WTC11 (cell line): ENCODE measurements around the gene ZNF423. TPM values are rescaled to one million over a fixed set of nuclear protein-coding genes. Genes with fewer than 3 reads are reported as not detected.

Experiments used
- ATAC-seq: fragments of 200-7000 bp; cut with Tn5 transposase; 2 replicates; pipeline ENCODE4 v1.10.0; 2021; ENCODE audit warnings: mild to moderate bottlenecking, moderate library complexity
- CTCF ChIA-PET: fragments of 300-600 bp; sonication (Branson Sonifier 250); formaldehyde crosslinking; loops from one replicate; lab custom pipeline; 2021; ENCODE audit warnings: antibody characterized with exemption; lab: Charles Lee
- POLR2A ChIA-PET: fragments of 350-600 bp; sonication (Branson Sonifier 250); formaldehyde crosslinking; loops from one replicate; lab custom pipeline; 2021; ENCODE audit warnings: antibody characterized with exemption; lab: Charles Lee
- DNase-seq: peaks from one replicate; pipeline ENCODE4 v3.0.0; 2021; ENCODE audit warnings: low spot score
- H3K27ac Mint-ChIP-seq: 2 replicates; pipeline ENCODE4 v1.8.0; 2021; ENCODE audit warnings: mixed read lengths
- H3K27me3 Mint-ChIP-seq: 2 replicates; pipeline ENCODE4 v1.8.0; 2021; ENCODE audit warnings: low read depth, mild to moderate bottlenecking, moderate library complexity, mixed read lengths
- H3K36me3 Mint-ChIP-seq: 2 replicates; pipeline ENCODE4 v1.8.0; 2021; ENCODE audit warnings: mixed read lengths
- H3K4me1 Mint-ChIP-seq: 2 replicates; pipeline ENCODE4 v1.8.0; 2022; ENCODE audit warnings: mixed read lengths
- H3K4me3 Mint-ChIP-seq: 2 replicates; pipeline ENCODE4 v1.8.0; 2021; ENCODE audit warnings: mild to moderate bottlenecking, moderate library complexity, mixed read lengths
- H3K9me3 Mint-ChIP-seq: 2 replicates; pipeline ENCODE4 v1.8.0; 2021; ENCODE audit warnings: mixed read lengths
- AFF4 ChIP-seq: sonication (generic); formaldehyde crosslinking; IDR thresholded peaks from 2 replicates; pipeline ENCODE4 v1.8.1; 2023; ENCODE audit warnings: mild to moderate bottlenecking, missing genetic modification reagents, borderline replicate concordance
- AR ChIP-seq: fragments of 250-450 bp; sonication (Bioruptor Pico); IDR thresholded peaks from 2 replicates; pipeline ENCODE4 v1.9.0; 2021; ENCODE audit warnings: mild to moderate bottlenecking
- ATF6 ChIP-seq: sonication (generic); formaldehyde crosslinking; IDR thresholded peaks from 2 replicates; pipeline ENCODE4 v1.8.1; 2023; ENCODE audit warnings: mild to moderate bottlenecking, missing genetic modification reagents
- ESRRA ChIP-seq: sonication (generic); formaldehyde crosslinking; IDR thresholded peaks from 2 replicates; pipeline ENCODE4 v1.8.1; 2022; ENCODE audit warnings: mild to moderate bottlenecking, missing genetic modification reagents, borderline replicate concordance
- ETV6 ChIP-seq: sonication (generic); formaldehyde crosslinking; IDR thresholded peaks from 2 replicates; pipeline ENCODE4 v1.8.1; 2022; ENCODE audit warnings: mild to moderate bottlenecking, missing genetic modification reagents
- JUN ChIP-seq: sonication (generic); formaldehyde crosslinking; IDR thresholded peaks from 2 replicates; pipeline ENCODE4 v1.8.0; 2023; ENCODE audit warnings: mild to moderate bottlenecking, missing genetic modification reagents
- KAT7 ChIP-seq: sonication (generic); formaldehyde crosslinking; IDR thresholded peaks from 2 replicates; pipeline ENCODE4 v1.8.1; 2023; ENCODE audit warnings: missing genetic modification reagents, mild to moderate bottlenecking, borderline replicate concordance
- NFE2L1 ChIP-seq: sonication (generic); formaldehyde crosslinking; IDR thresholded peaks from 2 replicates; pipeline ENCODE4 v1.8.1; 2023; ENCODE audit warnings: missing genetic modification reagents
- NFYB ChIP-seq: sonication (generic); formaldehyde crosslinking; conservative IDR thresholded peaks from 2 replicates; pipeline ENCODE4 v1.8.0; 2022; ENCODE audit warnings: low read depth, missing genetic modification reagents
- NR1H2 ChIP-seq: sonication (generic); formaldehyde crosslinking; IDR thresholded peaks from 2 replicates; pipeline ENCODE4 v1.9.0; 2021; ENCODE audit warnings: mild to moderate bottlenecking, moderate library complexity, missing genetic modification reagents
- PRRX2 ChIP-seq: fragments of 250-450 bp; sonication (Bioruptor Pico); IDR thresholded peaks from 2 replicates; pipeline ENCODE4 v1.8.0; 2021; ENCODE audit warnings: mild to moderate bottlenecking
- RELA ChIP-seq: sonication (generic); formaldehyde crosslinking; IDR thresholded peaks from 2 replicates; pipeline ENCODE4 v1.8.1; 2022; ENCODE audit warnings: missing genetic modification reagents, mild to moderate bottlenecking, borderline replicate concordance
- SOX15 ChIP-seq: fragments of 250-450 bp; sonication (Bioruptor Pico); IDR thresholded peaks from 2 replicates; pipeline ENCODE4 v1.9.0; 2021; ENCODE audit warnings: mild to moderate bottlenecking
- TEAD4 ChIP-seq: sonication (generic); formaldehyde crosslinking; IDR thresholded peaks from 2 replicates; pipeline ENCODE4 v1.8.0; 2022; ENCODE audit warnings: mild to moderate bottlenecking, missing genetic modification reagents
- USF1 ChIP-seq: sonication (generic); formaldehyde crosslinking; IDR thresholded peaks from 2 replicates; pipeline ENCODE4 v1.8.0; 2022; ENCODE audit warnings: mild to moderate bottlenecking, missing genetic modification reagents
- ZNF121 ChIP-seq: sonication (generic); formaldehyde crosslinking; IDR thresholded peaks from 2 replicates; pipeline ENCODE4 v1.8.0; 2023; ENCODE audit warnings: missing genetic modification reagents
- ZNF416 ChIP-seq: fragments of 250-450 bp; sonication (Bioruptor Pico); IDR thresholded peaks from 2 replicates; pipeline ENCODE4 v1.9.0; 2021; ENCODE audit warnings: mild to moderate bottlenecking, inconsistent platforms
- ZNF425 ChIP-seq: fragments of 250-450 bp; sonication (Bioruptor Pico); conservative IDR thresholded peaks from 2 replicates; pipeline ENCODE4 v1.9.0; 2021; ENCODE audit warnings: mild to moderate bottlenecking
- ZNF671 ChIP-seq: fragments of 250-450 bp; sonication (Bioruptor Pico); IDR thresholded peaks from 2 replicates; pipeline ENCODE4 v1.8.0; 2021; ENCODE audit warnings: mild to moderate bottlenecking
- total RNA-seq: library from RNA; stranded (reverse); gene quantifications from 3 replicates; pipeline ENCODE4 v1.2.3, GENCODE V29; 2021

The ZNF423 gene
- total RNA-seq, 1 experiment from 2014 or later = 38.8 TPM

- TF ChIP-seq AR (CRISPR knock-in tag) (no peak), JUN (CRISPR knock-in tag) (no peak), ZNF416 (CRISPR knock-in tag) (no peak), ZNF425 (CRISPR knock-in tag) (no peak), PRRX2 (CRISPR knock-in tag) (no peak), AFF4 (CRISPR knock-in tag) (no peak), ESRRA (CRISPR knock-in tag) (no peak), ZNF121 (CRISPR knock-in tag) (no peak), KAT7 (CRISPR knock-in tag) (no peak), USF1 (CRISPR knock-in tag) (no peak), ZNF671 (CRISPR knock-in tag) (no peak), ATF6 (no peak)
These were observed 257.3 kb downstream of the ZNF423 start (continued) for GRCh38 chr16:49598383-49599170.

- H3K4me1 Mint-ChIP-seq = peaks cover 57% of the 10 kb centered on the region
- no peak for ATAC-seq
- TF ChIP-seq ZNF425 (CRISPR knock-in tag) (no peak), NR1H2 (CRISPR knock-in tag) (no peak), RELA (no peak), ETV6 (no peak), TEAD4 (CRISPR knock-in tag) (no peak), SOX15 (CRISPR knock-in tag) (no peak), NFYB (CRISPR knock-in tag) (no peak), NFE2L1 (CRISPR knock-in tag) (no peak)
These were observed 258.1 kb downstream of the ZNF423 start for GRCh38 chr16:49597796-49598195.

More at GRCh38 chr16:49597796-49598195, 258.1 kb downstream of the ZNF423 start:
- H3K27me3 Mint-ChIP-seq = no peaks in the 10 kb centered on the region
- H3K9me3 Mint-ChIP-seq = no peaks in the 10 kb centered on the region
- no peak for DNase-seq
- ChIA-PET POLR2A (no interaction called here), CTCF (interaction anchor here (0.9 to 1.9 kb wide), 4 partner anchors 41 to 189 kb away, joined by 3 to 5 read pairs (median 4); no protein-coding TSS in a partner anchor)
- H3K27ac Mint-ChIP-seq = no peak overlapping the region
- no peaks in the 10 kb centered on the region for H3K36me3 Mint-ChIP-seq
- H3K4me3 Mint-ChIP-seq = no peak overlapping the region
